GM23338 (cell line): ENCODE results near the gene UCHL1. TPM values are rescaled to one million over a fixed set of nuclear protein-coding genes. Genes with fewer than 3 reads are reported as not detected.

Experiments
- ATAC-seq: fragments of 200-7000 bp; cut with Tn5 transposase; 3 replicates; pipeline ENCODE4 v1.9.1; 2020
- DNase-seq: peaks from one replicate; pipeline ENCODE4 v3.0.0-alpha.2; 2015; ENCODE audit warnings: low spot score
- H2AFZ ChIP-seq: fragments of 200-600 bp; sonication (generic); 2 replicates; pipeline ENCODE4 v1.8.0; 2016; ENCODE audit warnings: antibody characterized with exemption, mild to moderate bottlenecking, moderate library complexity
- H3F3A ChIP-seq: fragments of 200-600 bp; sonication (generic); replicated peaks from 2 replicates; pipeline ENCODE4 v1.8.0; 2017; ENCODE audit warnings: antibody characterized with exemption, mixed run types, low read depth
- H3K27ac ChIP-seq: fragments of 200-600 bp; sonication (generic); 2 replicates; pipeline ENCODE4 v1.6.1; 2016; ENCODE audit warnings: low read depth
- H3K27me3 ChIP-seq: fragments of 200-600 bp; sonication (generic); 2 replicates; pipeline ENCODE4 v1.8.0; 2016; ENCODE audit warnings: mild to moderate bottlenecking, mixed run types, moderate library complexity; ENCODE audit not compliant: insufficient read depth
- H3K36me3 ChIP-seq: fragments of 200-600 bp; sonication (generic); 2 replicates; pipeline ENCODE4 v1.8.0; 2016; ENCODE audit warnings: mild to moderate bottlenecking; ENCODE audit not compliant: insufficient read depth
- H3K4me1 ChIP-seq: fragments of 200-600 bp; sonication (generic); 2 replicates; pipeline ENCODE4 v1.8.0; 2016; ENCODE audit warnings: mild to moderate bottlenecking, moderate library complexity; ENCODE audit not compliant: insufficient read depth
- H3K4me2 ChIP-seq: fragments of 200-600 bp; sonication (generic); 2 replicates; pipeline ENCODE4 v1.7.1; 2017; ENCODE audit warnings: mixed run types
- H3K4me3 ChIP-seq: fragments of 200-600 bp; sonication (generic); 2 replicates; pipeline ENCODE4 v1.6.1; 2016; ENCODE audit warnings: mixed run types
- H3K79me2 ChIP-seq: fragments of 200-600 bp; sonication (generic); replicated peaks from 2 replicates; pipeline ENCODE4 v1.8.0; 2017; ENCODE audit warnings: mild to moderate bottlenecking; ENCODE audit not compliant: insufficient read depth
- H3K9me2 ChIP-seq: fragments of 200-600 bp; sonication (generic); 2 replicates; pipeline ENCODE4 v1.8.0; 2017; ENCODE audit not compliant: insufficient read depth
- H4K20me1 ChIP-seq: fragments of 200-600 bp; sonication (generic); replicated peaks from 2 replicates; pipeline ENCODE4 v1.8.0; 2017; ENCODE audit warnings: mild to moderate bottlenecking; ENCODE audit not compliant: insufficient read depth
- H3K27ac Mint-ChIP-seq: 2 replicates; pipeline ENCODE4 v1.8.0; 2020; ENCODE audit warnings: inconsistent platforms, mild to moderate bottlenecking, moderate library complexity, mixed read lengths
- H3K27me3 Mint-ChIP-seq: 3 replicates; pipeline ENCODE4 v1.8.0; 2022; ENCODE audit warnings: low read depth, mild to moderate bottlenecking, moderate library complexity, mixed read lengths, inconsistent platforms; ENCODE audit not compliant: insufficient read depth, poor library complexity
- H3K36me3 Mint-ChIP-seq: 3 replicates; pipeline ENCODE4 v1.8.0; 2021; ENCODE audit warnings: low read depth, mild to moderate bottlenecking, inconsistent platforms, moderate library complexity, mixed read lengths
- H3K4me1 Mint-ChIP-seq: 3 replicates; pipeline ENCODE4 v1.8.0; 2020; ENCODE audit warnings: mild to moderate bottlenecking, inconsistent platforms, mixed read lengths
- H3K4me3 Mint-ChIP-seq: 3 replicates; pipeline ENCODE4 v1.8.0; 2021; ENCODE audit warnings: moderate library complexity, mild to moderate bottlenecking, inconsistent platforms, mixed read lengths
- H3K9me3 Mint-ChIP-seq: 3 replicates; pipeline ENCODE4 v1.8.0; 2020; ENCODE audit warnings: moderate library complexity, mild to moderate bottlenecking, inconsistent platforms, mixed read lengths
- CREB1 ChIP-seq: fragments of 250-450 bp; sonication (Bioruptor Pico); IDR thresholded peaks from 2 replicates; pipeline ENCODE4 v1.5.0; 2020; ENCODE audit warnings: low read depth, mild to moderate bottlenecking, moderate library complexity
- EZH2 ChIP-seq: fragments of 200-600 bp; sonication (generic); IDR thresholded peaks from one replicate; pipeline ENCODE4 v1.8.0; 2017; ENCODE audit warnings: antibody characterized with exemption, mild to moderate bottlenecking, low read depth; ENCODE audit not compliant: unreplicated experiment
- EZH2phosphoT487 ChIP-seq: fragments of 200-600 bp; sonication (generic); IDR thresholded peaks from one replicate; pipeline ENCODE4 v1.8.1; 2018; ENCODE audit warnings: antibody characterized with exemption; ENCODE audit not compliant: unreplicated experiment
- JUNB ChIP-seq: IDR thresholded peaks from one replicate; pipeline ENCODE4 v1.6.1; 2016; ENCODE audit warnings: antibody characterized with exemption; ENCODE audit not compliant: unreplicated experiment
- NANOG ChIP-seq: IDR thresholded peaks from 2 replicates; pipeline ENCODE4 v1.6.1; 2016; ENCODE audit warnings: antibody characterized with exemption, borderline replicate concordance
- POLR2AphosphoS5 ChIP-seq: IDR thresholded peaks from 2 replicates; pipeline ENCODE4 v1.6.1; 2016; ENCODE audit warnings: antibody characterized with exemption, low read depth
- STAT1 ChIP-seq: IDR thresholded peaks from one replicate; pipeline ENCODE4 v1.6.1; 2016; ENCODE audit warnings: antibody characterized with exemption; ENCODE audit not compliant: unreplicated experiment
- ZNF114 ChIP-seq: fragments of 250-450 bp; sonication (Bioruptor Pico); IDR thresholded peaks from 2 replicates; pipeline ENCODE4 v1.5.0; 2020; ENCODE audit warnings: mild to moderate bottlenecking, moderate library complexity
- ZNF331 ChIP-seq: fragments of 250-450 bp; sonication (Bioruptor Pico); IDR thresholded peaks from 2 replicates; pipeline ENCODE4 v1.5.0; 2020; ENCODE audit warnings: low read depth, mild to moderate bottlenecking, moderate library complexity
- polyA plus RNA-seq: library from polyadenylated mRNA; unstranded; fragments of >200 nt; fragmentation: Nextera tagmentation; extraction: Ambion mirVana; gene quantifications from 2 replicates; pipeline ENCODE4 v1.2.1, GENCODE V29; 2016
- total RNA-seq: library from RNA; depleted of rRNA; stranded (reverse); fragments of >200 nt; shearing (Covaris generic); gene quantifications from 2 replicates; pipeline ENCODE4 v1.2.3, GENCODE V29; 2014
- TF ChIP-seq, protein P1 (sequence below), 2 experiments: fragments of 200-600 bp in 1 of 2; sonication (generic) in 1 of 2; conservative IDR thresholded peaks; 2 replicates each; pipeline versions ENCODE4 v1.5.1 to v1.6.1; 2016 to 2017; ENCODE audit warnings: antibody characterized with exemption in 2 of 2, low read depth in 2 of 2, mild to moderate bottlenecking in 2 of 2, moderate library complexity in 1 of 2
- TF ChIP-seq, protein P2 (sequence below): IDR thresholded peaks from 2 replicates; pipeline ENCODE4 v1.6.1; 2016; ENCODE audit warnings: antibody characterized with exemption
- TF ChIP-seq, protein P3 (sequence below): IDR thresholded peaks from one replicate; pipeline ENCODE4 v1.6.1; 2018; ENCODE audit warnings: antibody characterized with exemption; ENCODE audit not compliant: unreplicated experiment

The UCHL1 gene
- total and polyA plus RNA-seq, 2 experiments from 2014 or later = 998 to 1,758 TPM

DNA sequence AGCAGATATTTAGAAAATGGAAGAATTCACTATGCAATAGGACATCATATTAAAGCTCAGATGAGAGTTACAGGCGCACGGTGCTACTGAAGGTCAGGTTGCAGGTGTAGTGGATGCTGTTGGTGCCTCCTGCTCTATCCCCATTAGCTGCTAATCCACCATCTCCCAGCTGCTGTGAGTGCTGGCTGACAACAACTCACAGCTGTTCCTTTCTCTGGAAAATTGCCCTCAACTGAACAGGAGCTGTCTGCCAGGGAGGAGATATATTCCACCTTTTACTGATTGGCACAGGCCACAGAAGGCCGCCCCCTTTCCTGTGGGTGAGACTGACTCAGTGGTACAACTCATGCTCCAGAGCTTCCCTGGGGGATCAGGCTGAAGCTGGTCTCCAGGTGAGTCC, 48.7 kb downstream of the UCHL1 start (continued):
- TF ChIP-seq, protein P1, sequence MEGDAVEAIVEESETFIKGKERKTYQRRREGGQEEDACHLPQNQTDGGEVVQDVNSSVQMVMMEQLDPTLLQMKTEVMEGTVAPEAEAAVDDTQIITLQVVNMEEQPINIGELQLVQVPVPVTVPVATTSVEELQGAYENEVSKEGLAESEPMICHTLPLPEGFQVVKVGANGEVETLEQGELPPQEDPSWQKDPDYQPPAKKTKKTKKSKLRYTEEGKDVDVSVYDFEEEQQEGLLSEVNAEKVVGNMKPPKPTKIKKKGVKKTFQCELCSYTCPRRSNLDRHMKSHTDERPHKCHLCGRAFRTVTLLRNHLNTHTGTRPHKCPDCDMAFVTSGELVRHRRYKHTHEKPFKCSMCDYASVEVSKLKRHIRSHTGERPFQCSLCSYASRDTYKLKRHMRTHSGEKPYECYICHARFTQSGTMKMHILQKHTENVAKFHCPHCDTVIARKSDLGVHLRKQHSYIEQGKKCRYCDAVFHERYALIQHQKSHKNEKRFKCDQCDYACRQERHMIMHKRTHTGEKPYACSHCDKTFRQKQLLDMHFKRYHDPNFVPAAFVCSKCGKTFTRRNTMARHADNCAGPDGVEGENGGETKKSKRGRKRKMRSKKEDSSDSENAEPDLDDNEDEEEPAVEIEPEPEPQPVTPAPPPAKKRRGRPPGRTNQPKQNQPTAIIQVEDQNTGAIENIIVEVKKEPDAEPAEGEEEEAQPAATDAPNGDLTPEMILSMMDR (conservative IDR thresholded peaks at IDR 0.05; ENCODE audit: low read depth in 2 of 2) = no peak
- no peak for TF ChIP-seq STAT1
- TF ChIP-seq EZH2phosphoT487 = no peak
- TF ChIP-seq ZNF331 (CRISPR knock-in tag) = no peak
- no peak for TF ChIP-seq NANOG
- no peak for TF ChIP-seq JUNB
- no peak for TF ChIP-seq CREB1
- TF ChIP-seq, protein P2, sequence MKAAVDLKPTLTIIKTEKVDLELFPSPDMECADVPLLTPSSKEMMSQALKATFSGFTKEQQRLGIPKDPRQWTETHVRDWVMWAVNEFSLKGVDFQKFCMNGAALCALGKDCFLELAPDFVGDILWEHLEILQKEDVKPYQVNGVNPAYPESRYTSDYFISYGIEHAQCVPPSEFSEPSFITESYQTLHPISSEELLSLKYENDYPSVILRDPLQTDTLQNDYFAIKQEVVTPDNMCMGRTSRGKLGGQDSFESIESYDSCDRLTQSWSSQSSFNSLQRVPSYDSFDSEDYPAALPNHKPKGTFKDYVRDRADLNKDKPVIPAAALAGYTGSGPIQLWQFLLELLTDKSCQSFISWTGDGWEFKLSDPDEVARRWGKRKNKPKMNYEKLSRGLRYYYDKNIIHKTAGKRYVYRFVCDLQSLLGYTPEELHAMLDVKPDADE = no peak
- no peak for TF ChIP-seq POLR2AphosphoS5

DNA sequence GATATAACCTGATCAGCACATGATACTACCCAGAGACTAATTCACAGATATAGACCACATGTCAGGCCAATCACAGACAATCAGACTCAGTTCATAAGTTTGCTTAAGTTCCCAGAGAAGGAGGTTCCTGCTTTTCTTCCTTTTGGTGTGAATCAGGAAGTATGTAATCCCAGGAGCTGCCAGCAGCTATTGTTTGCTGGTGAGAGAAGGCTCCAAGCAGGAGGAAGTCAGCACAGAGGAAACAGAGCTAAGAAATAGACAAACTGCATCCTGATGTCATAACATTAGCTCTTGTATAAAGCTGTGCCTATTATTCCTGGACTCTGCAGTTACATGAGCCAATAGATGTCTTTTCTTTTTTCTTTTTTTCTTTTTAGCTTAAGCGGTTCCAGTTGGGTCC, 50.9 kb downstream of the UCHL1 start:
- no peaks in the 10 kb centered on the region for H3K36me3 Mint-ChIP-seq
- no peaks in the 10 kb centered on the region for H3K79me2 ChIP-seq
- H3K27me3 ChIP-seq = no peaks in the 10 kb centered on the region
- DNase-seq (no peak), ATAC-seq (no peak)
- no peak overlapping the region for H3K27ac ChIP-seq
- H3K4me1 ChIP-seq = no peaks in the 10 kb centered on the region
- no peaks in the 10 kb centered on the region for H3K4me1 Mint-ChIP-seq
- H3F3A ChIP-seq = no peaks in the 10 kb centered on the region
- peaks cover 6% of the 10 kb centered on the region for H3K27me3 Mint-ChIP-seq
- TF ChIP-seq EZH2 (no peak), CREB1 (no peak)
- TF ChIP-seq, protein P2 = no peak
- no peaks in the 10 kb centered on the region for H3K36me3 ChIP-seq
- H3K9me2 ChIP-seq = peaks cover 20% of the 10 kb centered on the region
- H3K4me3 ChIP-seq = no peak overlapping the region
- no peak overlapping the region for H3K27ac Mint-ChIP-seq
- no peak overlapping the region for H3K4me2 ChIP-seq
- 0 out of 2 replicates have a peak overlapping the region, but pooled peaks have one; percentile 72 for H2AFZ ChIP-seq
- H3K4me3 Mint-ChIP-seq = no peak overlapping the region
- no peaks in the 10 kb centered on the region for H4K20me1 ChIP-seq
- no peaks in the 10 kb centered on the region for H3K9me3 Mint-ChIP-seq

DNA sequence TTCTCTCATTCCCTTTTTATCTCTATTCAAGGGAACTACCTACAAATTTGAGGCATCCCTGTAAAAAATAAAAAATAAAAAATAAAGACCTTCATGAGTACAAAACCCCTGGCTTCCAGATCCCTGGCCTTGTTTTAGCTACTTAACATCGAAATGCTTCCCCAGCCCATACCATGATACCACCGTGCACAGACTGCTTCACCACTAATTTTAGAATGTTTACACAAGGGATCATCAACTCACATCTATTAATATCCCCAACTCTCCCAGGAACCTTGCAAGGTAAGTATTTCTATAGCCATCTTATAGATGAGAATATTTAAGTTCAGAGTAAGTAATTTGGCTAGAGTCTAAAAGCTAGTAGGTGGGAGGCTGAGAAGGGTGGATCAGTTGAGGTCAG, 51.7 kb downstream of the UCHL1 start:
- H3K4me3 ChIP-seq = no peak overlapping the region
- no peaks in the 10 kb centered on the region for H3K79me2 ChIP-seq
- no peaks in the 10 kb centered on the region for H3K4me1 ChIP-seq
- Mint-ChIP-seq H3K36me3 (no peaks in the 10 kb centered on the region), H3K27me3 (peaks cover 6% of the 10 kb centered on the region), H3K9me3 (no peaks in the 10 kb centered on the region), H3K27ac (no peak overlapping the region), H3K4me1 (no peaks in the 10 kb centered on the region), H3K4me3 (no peak overlapping the region)
- no peak overlapping the region for H2AFZ ChIP-seq
- no peak overlapping the region for H3K4me2 ChIP-seq
- no peak for DNase-seq
- H3K9me2 ChIP-seq = peaks cover 20% of the 10 kb centered on the region
- no peaks in the 10 kb centered on the region for H3K36me3 ChIP-seq
- no peak for ATAC-seq
- H3F3A ChIP-seq = no peaks in the 10 kb centered on the region
- H3K27ac ChIP-seq = no peak overlapping the region
- H4K20me1 ChIP-seq = no peaks in the 10 kb centered on the region
- no peaks in the 10 kb centered on the region for H3K27me3 ChIP-seq
- TF ChIP-seq CREB1 (no peak), EZH2phosphoT487 (no peak), STAT1 (no peak), ZNF114 (CRISPR knock-in tag) (no peak), POLR2AphosphoS5 (no peak)
- TF ChIP-seq, protein P3, sequence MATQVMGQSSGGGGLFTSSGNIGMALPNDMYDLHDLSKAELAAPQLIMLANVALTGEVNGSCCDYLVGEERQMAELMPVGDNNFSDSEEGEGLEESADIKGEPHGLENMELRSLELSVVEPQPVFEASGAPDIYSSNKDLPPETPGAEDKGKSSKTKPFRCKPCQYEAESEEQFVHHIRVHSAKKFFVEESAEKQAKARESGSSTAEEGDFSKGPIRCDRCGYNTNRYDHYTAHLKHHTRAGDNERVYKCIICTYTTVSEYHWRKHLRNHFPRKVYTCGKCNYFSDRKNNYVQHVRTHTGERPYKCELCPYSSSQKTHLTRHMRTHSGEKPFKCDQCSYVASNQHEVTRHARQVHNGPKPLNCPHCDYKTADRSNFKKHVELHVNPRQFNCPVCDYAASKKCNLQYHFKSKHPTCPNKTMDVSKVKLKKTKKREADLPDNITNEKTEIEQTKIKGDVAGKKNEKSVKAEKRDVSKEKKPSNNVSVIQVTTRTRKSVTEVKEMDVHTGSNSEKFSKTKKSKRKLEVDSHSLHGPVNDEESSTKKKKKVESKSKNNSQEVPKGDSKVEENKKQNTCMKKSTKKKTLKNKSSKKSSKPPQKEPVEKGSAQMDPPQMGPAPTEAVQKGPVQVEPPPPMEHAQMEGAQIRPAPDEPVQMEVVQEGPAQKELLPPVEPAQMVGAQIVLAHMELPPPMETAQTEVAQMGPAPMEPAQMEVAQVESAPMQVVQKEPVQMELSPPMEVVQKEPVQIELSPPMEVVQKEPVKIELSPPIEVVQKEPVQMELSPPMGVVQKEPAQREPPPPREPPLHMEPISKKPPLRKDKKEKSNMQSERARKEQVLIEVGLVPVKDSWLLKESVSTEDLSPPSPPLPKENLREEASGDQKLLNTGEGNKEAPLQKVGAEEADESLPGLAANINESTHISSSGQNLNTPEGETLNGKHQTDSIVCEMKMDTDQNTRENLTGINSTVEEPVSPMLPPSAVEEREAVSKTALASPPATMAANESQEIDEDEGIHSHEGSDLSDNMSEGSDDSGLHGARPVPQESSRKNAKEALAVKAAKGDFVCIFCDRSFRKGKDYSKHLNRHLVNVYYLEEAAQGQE = no peak
- TF ChIP-seq, protein P2 = no peak
